Uterus (tissue), 2 donors: ENCODE results near the gene LETM1.

ENCODE experiments used
- POLR2A ChIP-seq, 2 donors: fragments of 450-650 bp; IDR thresholded peaks; one replicate each; pipeline ENCODE4 v1.6.1; 2016; ENCODE audit warnings: antibody characterized with exemption in 2 of 2, mild to moderate bottlenecking in 1 of 2, moderate library complexity in 1 of 2
- TF ChIP-seq, protein P1 (sequence below), 4 experiments: fragments of 200-600 bp in 2 of 4; fragments of 450-650 bp in 2 of 4; sonication (generic) in 2 of 4; IDR thresholded peaks; one replicate each; pipeline ENCODE4 v1.5.1; 2016 to 2019; ENCODE audit warnings: antibody characterized with exemption in 4 of 4, mild to moderate bottlenecking in 2 of 4, moderate library complexity in 1 of 4

DNA sequence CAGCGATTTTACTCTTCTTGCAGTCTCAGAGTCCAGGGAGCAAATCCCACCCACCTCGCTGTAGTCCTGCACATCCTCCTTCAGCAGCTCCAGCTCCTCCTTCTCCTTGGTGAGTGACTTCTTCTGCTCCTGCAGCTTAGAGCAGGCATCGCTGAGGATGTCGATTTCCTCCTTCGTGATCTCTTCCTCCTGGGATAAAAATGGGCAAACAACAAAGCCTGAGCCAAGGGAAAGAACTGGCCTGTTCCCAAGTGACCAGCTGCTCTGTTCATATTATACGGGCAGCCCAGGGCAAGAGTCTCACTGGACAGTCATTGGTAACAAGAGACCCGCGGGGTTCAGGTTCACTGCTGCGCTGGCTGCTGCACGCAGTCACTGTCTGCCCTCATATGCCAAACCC is 36.7 kb downstream of the LETM1 start:
- TF ChIP-seq POLR2A (IDR thresholded peaks at IDR 0.05), result no peak
- TF ChIP-seq, protein P1, sequence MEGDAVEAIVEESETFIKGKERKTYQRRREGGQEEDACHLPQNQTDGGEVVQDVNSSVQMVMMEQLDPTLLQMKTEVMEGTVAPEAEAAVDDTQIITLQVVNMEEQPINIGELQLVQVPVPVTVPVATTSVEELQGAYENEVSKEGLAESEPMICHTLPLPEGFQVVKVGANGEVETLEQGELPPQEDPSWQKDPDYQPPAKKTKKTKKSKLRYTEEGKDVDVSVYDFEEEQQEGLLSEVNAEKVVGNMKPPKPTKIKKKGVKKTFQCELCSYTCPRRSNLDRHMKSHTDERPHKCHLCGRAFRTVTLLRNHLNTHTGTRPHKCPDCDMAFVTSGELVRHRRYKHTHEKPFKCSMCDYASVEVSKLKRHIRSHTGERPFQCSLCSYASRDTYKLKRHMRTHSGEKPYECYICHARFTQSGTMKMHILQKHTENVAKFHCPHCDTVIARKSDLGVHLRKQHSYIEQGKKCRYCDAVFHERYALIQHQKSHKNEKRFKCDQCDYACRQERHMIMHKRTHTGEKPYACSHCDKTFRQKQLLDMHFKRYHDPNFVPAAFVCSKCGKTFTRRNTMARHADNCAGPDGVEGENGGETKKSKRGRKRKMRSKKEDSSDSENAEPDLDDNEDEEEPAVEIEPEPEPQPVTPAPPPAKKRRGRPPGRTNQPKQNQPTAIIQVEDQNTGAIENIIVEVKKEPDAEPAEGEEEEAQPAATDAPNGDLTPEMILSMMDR (IDR thresholded peaks at IDR 0.05), result no peak
